Trophoblast cell (in vitro differentiated cells and primary cell): Measurements from ENCODE around the gene CCDC137.

Experiments
- DNase-seq, 2 donors: peaks; one replicate each; pipeline ENCODE4 v3.0.0-alpha.2; 2016
- H2AFZ ChIP-seq: 2 replicates; pipeline ENCODE4 v1.6.1; 2013; ENCODE audit warnings: low read length, moderate library complexity, mild to moderate bottlenecking; ENCODE audit not compliant: insufficient read depth, poor library complexity
- H2AK5ac ChIP-seq: 2 replicates; pipeline ENCODE4 v1.6.1; 2013; ENCODE audit warnings: mild to moderate bottlenecking, low read length
- H2BK120ac ChIP-seq: 2 replicates; pipeline ENCODE4 v1.6.1; 2013; ENCODE audit warnings: low read length, mild to moderate bottlenecking, moderate library complexity; ENCODE audit not compliant: insufficient read depth, poor library complexity
- H2BK12ac ChIP-seq: 2 replicates; pipeline ENCODE4 v1.6.1; 2013; ENCODE audit warnings: mild to moderate bottlenecking, low read length, moderate library complexity
- H2BK5ac ChIP-seq: 2 replicates; pipeline ENCODE4 v1.6.1; 2013; ENCODE audit warnings: low read length, low read depth, moderate library complexity, mild to moderate bottlenecking; ENCODE audit not compliant: poor library complexity
- H3K14ac ChIP-seq: 2 replicates; pipeline ENCODE4 v1.6.1; 2013; ENCODE audit warnings: mild to moderate bottlenecking, low read length
- H3K18ac ChIP-seq: 2 replicates; pipeline ENCODE4 v1.6.1; 2013; ENCODE audit warnings: mild to moderate bottlenecking, low read length
- H3K23ac ChIP-seq: 2 replicates; pipeline ENCODE4 v1.6.1; 2013; ENCODE audit warnings: low read length
- H3K27ac ChIP-seq: 2 replicates; pipeline ENCODE4 v1.5.1; 2013; ENCODE audit warnings: low read depth, mild to moderate bottlenecking, inconsistent platforms, low read length, moderate library complexity
- H3K27me3 ChIP-seq: 2 replicates; pipeline ENCODE4 v1.6.1; 2013; ENCODE audit warnings: inconsistent platforms, mild to moderate bottlenecking, low read length, moderate library complexity; ENCODE audit not compliant: insufficient read depth
- H3K36me3 ChIP-seq, 2 experiments: 1 replicate in 1 of 2; 2 replicates in 1 of 2; pipeline ENCODE4 v1.6.1; 2013; ENCODE audit warnings: low read length in 2 of 2, mild to moderate bottlenecking in 2 of 2, moderate library complexity in 1 of 2; ENCODE audit not compliant: insufficient read depth in 2 of 2, control insufficient read depth in 1 of 2
- H3K4ac ChIP-seq: 2 replicates; pipeline ENCODE4 v1.6.1; 2013; ENCODE audit warnings: low read depth, mild to moderate bottlenecking, low read length, moderate library complexity
- H3K4me1 ChIP-seq, 2 experiments: 1 replicate in 1 of 2; 2 replicates in 1 of 2; pipeline ENCODE4 v1.6.1; 2013; ENCODE audit warnings: low read length in 2 of 2, mild to moderate bottlenecking in 2 of 2, moderate library complexity in 1 of 2; ENCODE audit not compliant: insufficient read depth in 2 of 2, control insufficient read depth in 1 of 2
- H3K4me2 ChIP-seq: 2 replicates; pipeline ENCODE4 v1.6.1; 2013; ENCODE audit warnings: inconsistent platforms, mild to moderate bottlenecking, low read length, moderate library complexity
- H3K4me3 ChIP-seq: 2 replicates; pipeline ENCODE4 v1.5.1; 2013; ENCODE audit warnings: mild to moderate bottlenecking, low read depth, low read length, inconsistent platforms
- H3K79me1 ChIP-seq: one replicate; pipeline ENCODE4 v1.6.1; 2013; ENCODE audit warnings: low read length
- H3K79me2 ChIP-seq: 2 replicates; pipeline ENCODE4 v1.6.1; 2013; ENCODE audit warnings: low read length, mild to moderate bottlenecking; ENCODE audit not compliant: control insufficient read depth, insufficient read depth, poor library complexity
- H3K9ac ChIP-seq: 2 replicates; pipeline ENCODE4 v1.6.1; 2013; ENCODE audit warnings: mild to moderate bottlenecking, low read length
- H3K9me3 ChIP-seq: 2 replicates; pipeline ENCODE4 v1.6.1; 2013; ENCODE audit warnings: low read depth, mild to moderate bottlenecking, control low read depth, inconsistent platforms, low read length; ENCODE audit not compliant: insufficient read depth
- H4K12ac ChIP-seq: 2 replicates; pipeline ENCODE4 v1.6.1; 2013; ENCODE audit warnings: low read depth, mild to moderate bottlenecking, low read length, moderate library complexity
- H4K8ac ChIP-seq: 2 replicates; pipeline ENCODE4 v1.6.1; 2013; ENCODE audit warnings: low read depth, mild to moderate bottlenecking, low read length, moderate library complexity
- H4K91ac ChIP-seq: one replicate; pipeline ENCODE4 v1.6.1; 2013; ENCODE audit warnings: low read depth, mild to moderate bottlenecking, low read length, moderate library complexity
- WGBS: extraction: QIAGEN DNeasy Blood & Tissue Kit; methylation state at CpG from one replicate; pipeline ENCODE4 v1.1.7; 2013; ENCODE audit warnings: missing lambda C conversion rate; ENCODE audit not compliant: insufficient read length, insufficient coverage; ENCODE audit errors: extremely low coverage; 5-methylcytosine and 5-hydroxymethylcytosine counted together

Gene CCDC137

GRCh38 chr17:81695211-81695610, 28.7 kb downstream of the CCDC137 start:
- no peak overlapping the region for H2AFZ ChIP-seq
- H2BK5ac ChIP-seq: no peak overlapping the region
- H4K12ac ChIP-seq: no peak overlapping the region
- no peak overlapping the region for H4K8ac ChIP-seq
- H3K4ac ChIP-seq: no peak overlapping the region
- H3K79me2 ChIP-seq: no peaks in the 10 kb centered on the region
- no peak overlapping the region for H3K18ac ChIP-seq
- no peak overlapping the region for H4K91ac ChIP-seq
- H2BK120ac ChIP-seq: no peak overlapping the region
- H3K79me1 ChIP-seq: no peaks in the 10 kb centered on the region
- no peak overlapping the region for H3K23ac ChIP-seq
- H3K27me3 ChIP-seq: no peaks in the 10 kb centered on the region
- no peak overlapping the region for H3K4me3 ChIP-seq
- H3K9me3 ChIP-seq: no peaks in the 10 kb centered on the region
- no CpG with 5 or more reads among the region's 6 CpGs for WGBS
- H2AK5ac ChIP-seq: no peak overlapping the region
- H3K4me1 ChIP-seq: no peaks in the 10 kb centered on the region
- H3K14ac ChIP-seq: no peak overlapping the region
- peaks cover 83 to 90% of the 10 kb centered on the region in 2 experiments for H3K36me3 ChIP-seq
- H3K9ac ChIP-seq: no peak overlapping the region
- H3K4me2 ChIP-seq: no peak overlapping the region
- H2BK12ac ChIP-seq: no peak overlapping the region
- H3K27ac ChIP-seq: no peak overlapping the region
- DNase-seq: no peak

- H4K8ac ChIP-seq: no peak overlapping the region
- H3K79me2 ChIP-seq: no peaks in the 10 kb centered on the region
- H3K4me2 ChIP-seq: no peak overlapping the region
- no peak overlapping the region for H4K12ac ChIP-seq
- no peak overlapping the region for H2AFZ ChIP-seq
- no peak overlapping the region for H2BK12ac ChIP-seq
- peaks cover 83 to 89% of the 10 kb centered on the region in 2 experiments for H3K36me3 ChIP-seq
- no peak overlapping the region for H2BK5ac ChIP-seq
- no peaks in the 10 kb centered on the region for H3K4me1 ChIP-seq
- no peak overlapping the region for H3K9ac ChIP-seq
- no peak overlapping the region for H3K14ac ChIP-seq
- H3K9me3 ChIP-seq: no peaks in the 10 kb centered on the region
- H3K4ac ChIP-seq: no peak overlapping the region
- H3K18ac ChIP-seq: no peak overlapping the region
- no peak overlapping the region for H2AK5ac ChIP-seq
- DNase-seq: peak; percentile 67 to 79
- no peak overlapping the region for H3K27ac ChIP-seq
- H3K79me1 ChIP-seq: no peaks in the 10 kb centered on the region
- H2BK120ac ChIP-seq: no peak overlapping the region
- H3K23ac ChIP-seq: no peak overlapping the region
- H3K27me3 ChIP-seq: no peaks in the 10 kb centered on the region
- H4K91ac ChIP-seq: no peak overlapping the region
- no peak overlapping the region for H3K4me3 ChIP-seq
- whole genome bisulfite sequencing: no CpG with 5 or more reads among the region's 22 CpGs
These were observed 29.3 kb downstream of the CCDC137 start for GRCh38 chr17:81695801-81696200.

- H3K9ac ChIP-seq: no peak overlapping the region
- H4K8ac ChIP-seq: no peak overlapping the region
- WGBS: no CpG with 5 or more reads among the region's 40 CpGs
- H2BK12ac ChIP-seq: no peak overlapping the region
- H3K4me2 ChIP-seq: no peak overlapping the region
- no peak overlapping the region for H3K4me3 ChIP-seq
- H2BK120ac ChIP-seq: no peak overlapping the region
- DNase-seq: no peak
- peaks cover 83 to 89% of the 10 kb centered on the region in 2 experiments for H3K36me3 ChIP-seq
- H3K14ac ChIP-seq: no peak overlapping the region
- H4K12ac ChIP-seq: no peak overlapping the region
- H3K27me3 ChIP-seq: no peaks in the 10 kb centered on the region
- H3K27ac ChIP-seq: no peak overlapping the region
- no peak overlapping the region for H4K91ac ChIP-seq
- no peaks in the 10 kb centered on the region for H3K79me2 ChIP-seq
- peaks cover 0 to under 1% of the 10 kb centered on the region in 2 experiments for H3K4me1 ChIP-seq
- no peak overlapping the region for H2AFZ ChIP-seq
- no peaks in the 10 kb centered on the region for H3K79me1 ChIP-seq
- H3K23ac ChIP-seq: no peak overlapping the region
- H3K9me3 ChIP-seq: no peaks in the 10 kb centered on the region
- no peak overlapping the region for H3K18ac ChIP-seq
- H3K4ac ChIP-seq: no peak overlapping the region
- no peak overlapping the region for H2BK5ac ChIP-seq
- H2AK5ac ChIP-seq: no peak overlapping the region
These were observed 29.8 kb downstream of the CCDC137 start for GRCh38 chr17:81696218-81696941.

GRCh38 chr17:81697261-81698044, 30.9 kb downstream of the CCDC137 start:
- no peak overlapping the region for H4K91ac ChIP-seq
- no CpG with 5 or more reads among the region's 25 CpGs for WGBS
- H3K23ac ChIP-seq: no peak overlapping the region

More at GRCh38 chr17:81697261-81698044, 30.9 kb downstream of the CCDC137 start:
- Histone ChIP-seq H3K4me3 (no peak overlapping the region), H4K8ac (no peak overlapping the region), H2AK5ac (no peak overlapping the region), H3K79me2 (peaks cover 4% of the 10 kb centered on the region), H3K9ac (no peak overlapping the region), H2BK12ac (no peak overlapping the region), H2BK120ac (no peak overlapping the region), H3K27me3 (no peaks in the 10 kb centered on the region), H3K4me1 (peaks cover 7 to 9% of the 10 kb centered on the region in 2 experiments), H3K9me3 (no peaks in the 10 kb centered on the region), H3K36me3 (peaks cover 79 to 84% of the 10 kb centered on the region in 2 experiments), H3K27ac (no peak overlapping the region), H4K12ac (no peak overlapping the region), H3K14ac (no peak overlapping the region), H3K4ac (no peak overlapping the region), H3K18ac (no peak overlapping the region), H3K4me2 (no peak overlapping the region), H2AFZ (no peak overlapping the region), H2BK5ac (no peak overlapping the region), H3K79me1 (peaks cover under 1% of the 10 kb centered on the region)
- DNase-seq: no peak
